Transverse colon (tissue), 3 donors: Measurements from ENCODE around the gene SGO2.

Source experiments
- POLR2A ChIP-seq: fragments of 450-650 bp; IDR thresholded peaks from one replicate; pipeline ENCODE4 v1.6.1; 2016; ENCODE audit warnings: antibody characterized with exemption, mild to moderate bottlenecking, moderate library complexity
- TF ChIP-seq, protein P1 (sequence below), 5 experiments: fragments of 200-600 bp in 3 of 5; fragments of 450-650 bp in 2 of 5; sonication (generic) in 3 of 5; IDR thresholded peaks; 1 replicate in 2 of 5; 2 replicates in 3 of 5; pipeline ENCODE4 v1.5.1; 2016 to 2017; ENCODE audit warnings: antibody characterized with exemption in 5 of 5, inconsistent platforms in 3 of 5, mild to moderate bottlenecking in 2 of 5, moderate library complexity in 1 of 5

DNA sequence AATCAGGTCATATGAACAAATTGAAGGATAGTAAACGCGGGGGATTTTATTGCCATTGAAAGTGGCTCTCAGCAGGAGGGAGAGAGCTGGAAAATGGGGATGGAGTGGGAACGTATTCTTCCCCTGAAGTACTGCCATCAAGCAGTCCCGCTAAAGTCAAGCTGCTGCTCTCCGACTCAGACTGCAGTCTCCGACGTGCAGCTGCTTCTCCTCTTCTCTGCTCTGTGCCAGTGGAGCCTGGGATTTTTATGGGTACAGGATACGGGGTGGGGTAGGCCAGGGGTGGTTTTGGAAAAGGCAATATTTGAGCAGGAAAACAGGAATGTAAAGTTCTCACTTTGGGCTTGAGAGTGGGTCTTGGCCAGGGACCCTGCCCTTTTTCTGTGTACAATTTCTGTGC, 49.2 kb upstream of the SGO2 start:
- no peak for TF ChIP-seq POLR2A
- TF ChIP-seq, protein P1, sequence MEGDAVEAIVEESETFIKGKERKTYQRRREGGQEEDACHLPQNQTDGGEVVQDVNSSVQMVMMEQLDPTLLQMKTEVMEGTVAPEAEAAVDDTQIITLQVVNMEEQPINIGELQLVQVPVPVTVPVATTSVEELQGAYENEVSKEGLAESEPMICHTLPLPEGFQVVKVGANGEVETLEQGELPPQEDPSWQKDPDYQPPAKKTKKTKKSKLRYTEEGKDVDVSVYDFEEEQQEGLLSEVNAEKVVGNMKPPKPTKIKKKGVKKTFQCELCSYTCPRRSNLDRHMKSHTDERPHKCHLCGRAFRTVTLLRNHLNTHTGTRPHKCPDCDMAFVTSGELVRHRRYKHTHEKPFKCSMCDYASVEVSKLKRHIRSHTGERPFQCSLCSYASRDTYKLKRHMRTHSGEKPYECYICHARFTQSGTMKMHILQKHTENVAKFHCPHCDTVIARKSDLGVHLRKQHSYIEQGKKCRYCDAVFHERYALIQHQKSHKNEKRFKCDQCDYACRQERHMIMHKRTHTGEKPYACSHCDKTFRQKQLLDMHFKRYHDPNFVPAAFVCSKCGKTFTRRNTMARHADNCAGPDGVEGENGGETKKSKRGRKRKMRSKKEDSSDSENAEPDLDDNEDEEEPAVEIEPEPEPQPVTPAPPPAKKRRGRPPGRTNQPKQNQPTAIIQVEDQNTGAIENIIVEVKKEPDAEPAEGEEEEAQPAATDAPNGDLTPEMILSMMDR (IDR thresholded peaks at IDR 0.05), result no peak
